ENCODE measurements around the gene PNMA1.
"Not testable (repeated sequence)": the region's sequence is repeated elsewhere in the genome, so short reads cannot be mapped to it uniquely, and the experiment has no call there.

The PNMA1 gene

DNA sequence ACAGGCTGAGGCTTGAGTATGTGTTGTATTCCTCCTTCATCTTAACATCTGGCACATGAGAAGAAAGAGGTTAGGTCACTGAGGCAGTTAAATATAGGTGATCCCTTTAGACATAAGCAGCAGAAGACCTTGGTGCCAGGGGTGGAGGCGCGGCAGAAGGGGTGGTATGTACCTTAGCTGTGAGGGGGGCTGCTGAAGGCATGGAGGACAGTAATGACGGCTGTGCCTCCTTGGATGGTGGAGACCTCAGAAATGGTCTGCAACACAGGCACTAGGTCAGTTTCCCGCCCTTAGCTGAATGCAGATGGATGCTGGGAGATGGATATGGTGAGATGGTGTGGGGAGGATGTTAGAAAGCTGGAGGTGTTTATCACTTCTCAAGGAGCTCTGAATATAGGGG lies 1.5 kb upstream of the PNMA1 start:
- no peak for DNase-seq

GRCh38 chr14:73714656-73715081 lies 485 bp upstream of the PNMA1 start:
- no peak for DNase-seq

- DNase-seq, result no peak
These were observed 880 bp downstream of the PNMA1 start for GRCh38 chr14:73713206-73713802.

GRCh38 chr14:73712540-73713180 lies 1.5 kb downstream of the PNMA1 start:
- DNase-seq, result peak; percentile 35

GRCh38 chr14:73712071-73712506 lies 2.1 kb downstream of the PNMA1 start:
- peak; percentile 30 for DNase-seq

DNA sequence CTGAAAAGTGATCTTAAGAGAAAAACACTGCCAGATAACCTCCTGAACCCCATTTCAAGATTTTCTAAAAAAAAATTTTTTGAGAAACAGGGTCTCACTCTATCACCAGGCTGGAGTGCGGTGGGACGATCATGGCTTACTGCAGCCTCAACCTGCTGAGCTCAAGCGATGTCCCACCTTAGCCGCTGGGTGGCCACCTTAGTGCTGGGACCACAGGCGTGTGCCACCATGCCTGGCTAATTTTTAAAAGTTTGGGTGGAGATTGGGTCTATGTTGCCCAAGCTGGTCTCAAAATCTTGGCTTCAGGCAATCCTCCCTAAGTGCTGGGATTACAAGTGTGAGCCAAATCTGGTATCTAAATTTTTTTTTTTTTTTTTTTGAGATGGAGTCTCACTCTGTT lies 3.4 kb downstream of the PNMA1 start:
- no peak for DNase-seq

GRCh38 chr14:73709904-73710469 lies 4.2 kb downstream of the PNMA1 start:
- DNase-seq, result no peak

GRCh38 chr14:73708076-73708475 lies 6.1 kb downstream of the PNMA1 start:
- not testable (repeated sequence) for DNase-seq

DNA sequence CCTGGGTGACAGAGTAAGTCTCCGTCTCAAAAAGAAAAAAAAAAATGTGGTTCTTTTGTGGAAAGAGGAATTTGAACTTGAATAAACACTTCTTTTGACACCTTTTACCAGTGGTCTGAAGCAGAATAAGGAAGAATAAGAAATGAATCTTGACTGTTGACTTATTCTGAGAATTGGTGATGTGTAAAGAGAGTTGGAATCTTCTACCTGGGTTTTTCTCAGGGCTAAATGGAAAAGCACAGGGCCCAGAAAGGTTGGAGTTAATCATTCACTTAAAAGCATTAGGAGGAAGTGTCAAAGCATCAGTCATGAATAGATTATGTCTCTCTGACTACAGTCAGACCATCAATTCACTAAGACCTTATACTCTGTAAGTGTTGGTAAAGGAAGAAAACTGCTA lies 13.9 kb downstream of the PNMA1 start:
- no peak for DNase-seq

DNA sequence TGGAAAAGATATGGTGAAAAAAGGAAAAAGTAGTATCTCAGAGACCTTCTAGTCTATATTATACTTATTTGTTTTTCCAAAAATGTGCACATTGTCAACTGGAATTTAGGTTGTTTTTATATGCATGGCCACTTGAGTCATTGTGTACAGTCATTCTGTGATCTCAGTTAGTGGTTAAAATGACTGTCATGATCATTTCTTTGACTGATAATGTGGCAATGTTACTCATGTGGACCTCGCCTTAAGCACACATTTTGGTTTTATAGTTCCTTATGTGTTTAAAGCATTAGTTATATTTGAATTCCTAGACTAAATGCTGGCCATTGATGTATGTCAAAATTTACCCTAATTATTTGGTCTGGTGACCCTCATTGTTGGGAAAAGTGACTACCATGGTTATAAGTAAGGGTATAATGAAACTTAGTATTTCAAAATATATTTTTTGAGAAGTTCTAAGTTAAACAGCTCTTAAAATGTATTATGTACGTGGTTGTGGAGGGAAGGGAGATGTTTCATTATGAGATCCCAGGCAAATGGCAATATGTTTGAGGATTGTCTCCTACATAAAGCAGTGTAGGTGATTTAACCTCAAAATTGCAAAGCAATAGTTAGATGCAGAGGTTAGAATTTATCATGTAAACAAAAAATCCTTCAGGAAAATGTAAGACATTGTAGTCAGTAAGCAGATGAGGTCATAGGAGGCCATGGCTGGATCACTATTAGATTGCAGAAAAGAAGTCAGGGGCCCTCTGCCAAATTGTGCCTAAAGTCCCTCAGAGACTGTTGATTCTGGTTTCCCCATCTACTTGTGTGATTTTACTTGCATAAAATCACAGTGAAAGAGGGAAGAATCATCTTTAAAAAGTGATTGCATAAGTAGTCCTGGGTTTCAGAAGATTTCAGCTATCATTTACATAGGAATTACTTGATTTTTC lies 17.5 kb downstream of the PNMA1 start:
- DNase-seq, result no peak

DNA sequence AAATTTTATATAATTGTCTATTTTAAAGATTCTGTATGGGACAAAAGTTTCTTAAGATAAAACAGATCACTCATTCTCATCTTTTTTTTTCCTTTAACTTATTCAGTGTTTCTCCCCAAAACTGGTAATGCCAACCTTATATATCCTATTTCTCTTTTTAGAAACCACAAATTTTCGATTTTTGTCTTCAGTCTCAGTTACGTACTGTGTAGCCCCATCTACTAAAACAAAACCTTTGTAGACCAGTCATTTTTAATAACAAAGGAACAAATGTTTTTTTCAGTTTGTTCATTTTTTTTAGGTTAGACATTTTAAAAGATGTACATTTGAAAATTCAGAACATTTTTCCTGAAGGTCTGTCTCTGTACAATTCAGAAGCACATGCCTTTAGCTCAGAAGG lies 18.2 kb downstream of the PNMA1 start:
- no peak for DNase-seq

DNA sequence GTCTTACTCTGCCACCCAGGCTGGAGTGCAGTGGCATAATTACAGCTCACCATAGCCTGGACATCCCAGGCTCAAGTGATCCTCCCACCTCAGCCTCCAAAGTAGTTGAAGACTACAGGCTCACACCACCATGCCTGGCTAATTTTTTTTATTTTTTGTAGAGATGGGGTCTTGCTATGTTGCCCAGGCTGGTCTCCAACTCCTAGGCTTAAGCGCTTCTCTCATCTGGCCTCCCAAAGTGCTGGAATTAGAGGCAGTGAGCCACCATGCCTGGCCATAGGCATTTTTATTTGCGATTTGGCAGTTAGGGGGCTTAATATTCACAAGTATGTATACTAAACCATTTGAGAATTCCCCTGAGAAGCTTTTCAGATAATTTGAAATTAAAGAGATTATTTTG lies 19.1 kb downstream of the PNMA1 start:
- no peak for DNase-seq

GRCh38 chr14:73694083-73694482 lies 20.1 kb downstream of the PNMA1 start:
- DNase-seq, result no peak

DNA sequence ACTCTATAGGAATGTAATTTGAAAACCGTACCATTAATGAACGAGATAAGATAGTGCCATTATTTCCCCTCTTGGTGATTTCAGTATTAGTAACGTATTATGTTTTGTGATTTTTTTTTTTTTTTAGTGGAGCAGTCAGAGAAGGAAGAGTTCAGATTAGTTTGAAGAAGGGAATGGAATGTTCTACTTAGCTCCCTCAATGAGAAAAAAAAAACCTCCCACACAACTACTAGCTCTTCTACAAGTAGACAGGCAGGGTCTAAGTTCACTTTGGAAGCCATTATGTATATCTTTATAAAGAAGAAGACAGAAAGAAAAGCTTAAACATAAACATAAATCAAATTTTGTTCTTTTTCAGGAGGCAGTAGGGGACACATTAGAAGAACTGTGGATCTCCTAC lies 27.3 kb downstream of the PNMA1 start:
- no peak for DNase-seq

- no peak for DNase-seq
These were observed 28.9 kb downstream of the PNMA1 start for GRCh38 chr14:73685328-73685727.

DNA sequence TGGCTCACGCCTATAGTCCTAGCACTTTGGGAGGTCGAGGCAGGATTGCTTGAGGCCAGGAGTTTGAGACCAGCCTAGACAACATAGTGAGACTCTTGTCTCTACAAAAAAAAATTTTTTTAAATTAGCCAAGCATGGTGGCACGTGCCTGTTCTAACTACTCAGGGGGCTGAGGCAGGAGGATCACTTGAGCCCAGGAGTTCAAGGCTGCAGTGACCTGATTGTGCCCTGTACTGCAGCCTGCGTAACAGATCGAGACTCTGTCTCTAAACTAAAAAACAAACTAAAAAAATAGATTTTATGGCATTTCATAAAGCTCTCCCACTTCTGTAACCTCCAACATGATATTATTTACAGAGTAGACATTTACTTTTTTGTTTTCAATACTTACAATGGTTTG lies 29.6 kb downstream of the PNMA1 start:
- no peak for DNase-seq

DNA sequence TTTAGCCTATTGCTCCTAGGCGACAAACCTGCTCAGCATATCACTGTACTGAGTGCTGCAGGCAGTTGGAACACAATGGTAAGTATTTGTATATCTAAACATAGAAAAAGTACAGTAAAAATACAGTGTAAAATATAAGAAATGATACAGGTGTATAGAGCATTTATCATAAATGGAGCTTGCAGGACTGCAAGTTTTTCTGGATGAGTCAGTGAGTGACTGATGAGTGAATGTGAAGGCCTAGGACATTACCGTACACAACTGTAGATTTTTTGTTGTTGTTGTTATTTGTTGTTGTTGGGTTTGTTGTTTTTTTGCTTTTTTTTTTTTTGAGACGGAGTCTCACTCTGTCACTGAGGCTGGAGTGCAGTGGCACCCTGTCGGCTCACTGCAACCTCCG lies 33.4 kb downstream of the PNMA1 start:
- DNase-seq, result no peak

DNA sequence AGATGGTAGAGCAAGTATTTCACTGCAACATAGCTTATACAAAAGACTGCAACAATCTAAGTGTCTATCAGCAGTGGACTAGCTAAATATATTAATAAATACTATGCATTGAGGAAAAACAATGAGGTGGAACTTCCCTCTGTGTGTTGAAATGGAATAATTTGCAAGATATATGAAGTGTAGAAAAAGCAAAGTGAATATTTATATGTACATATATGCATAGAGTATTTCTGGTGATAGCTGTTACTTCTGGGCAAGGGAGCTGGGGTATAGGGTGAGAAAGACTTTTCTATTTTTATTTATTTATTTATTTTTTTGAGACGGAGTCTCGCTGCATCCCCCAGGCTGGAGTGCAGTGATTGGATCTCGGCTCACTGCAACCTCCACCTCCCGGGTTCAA lies 35.5 kb downstream of the PNMA1 start:
- DNase-seq, result no peak

GRCh38 chr14:73674986-73675385 lies 39.2 kb downstream of the PNMA1 start:
- no peak for DNase-seq

DNA sequence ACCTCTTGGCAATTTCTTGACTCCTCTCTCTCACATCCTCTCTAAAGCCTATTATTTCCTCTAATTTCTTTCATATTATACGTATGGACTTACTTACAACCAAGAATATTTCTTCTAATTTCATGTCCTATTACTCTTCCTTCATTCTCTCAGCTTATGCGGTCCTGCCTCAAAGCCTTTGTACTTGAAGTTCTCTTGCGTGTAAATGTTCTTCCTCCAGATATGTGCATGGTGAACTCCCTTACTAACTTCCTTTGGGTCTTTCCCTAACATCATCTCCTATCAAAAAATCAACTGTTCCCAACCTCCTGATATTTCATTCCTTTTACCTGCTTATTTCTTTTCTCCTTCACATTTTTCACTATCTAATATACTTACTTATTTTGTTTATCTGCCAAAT lies 46.3 kb downstream of the PNMA1 start:
- no peak for DNase-seq

DNA sequence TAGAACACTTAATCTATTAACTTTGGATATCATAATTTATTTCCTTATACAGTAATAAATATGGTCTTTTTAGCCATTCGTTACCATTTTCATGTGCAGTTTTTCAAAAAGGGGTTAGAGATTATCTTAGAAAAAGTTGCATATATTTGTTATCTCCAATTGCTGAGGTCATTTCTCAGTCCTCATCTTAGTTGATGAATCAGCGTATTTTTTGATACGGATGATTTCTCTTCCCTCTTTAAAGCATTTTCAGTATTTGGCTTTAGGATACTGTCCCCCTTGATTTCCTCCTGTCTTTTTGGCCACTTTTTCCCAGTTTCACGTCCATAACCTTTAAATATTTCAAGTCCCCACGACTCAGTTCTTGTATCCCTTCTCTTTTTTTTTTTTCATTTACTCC lies 47.6 kb downstream of the PNMA1 start:
- no peak for DNase-seq

GRCh38 chr14:73665130-73665529 lies 49.1 kb downstream of the PNMA1 start:
- DNase-seq, result no peak

DNA sequence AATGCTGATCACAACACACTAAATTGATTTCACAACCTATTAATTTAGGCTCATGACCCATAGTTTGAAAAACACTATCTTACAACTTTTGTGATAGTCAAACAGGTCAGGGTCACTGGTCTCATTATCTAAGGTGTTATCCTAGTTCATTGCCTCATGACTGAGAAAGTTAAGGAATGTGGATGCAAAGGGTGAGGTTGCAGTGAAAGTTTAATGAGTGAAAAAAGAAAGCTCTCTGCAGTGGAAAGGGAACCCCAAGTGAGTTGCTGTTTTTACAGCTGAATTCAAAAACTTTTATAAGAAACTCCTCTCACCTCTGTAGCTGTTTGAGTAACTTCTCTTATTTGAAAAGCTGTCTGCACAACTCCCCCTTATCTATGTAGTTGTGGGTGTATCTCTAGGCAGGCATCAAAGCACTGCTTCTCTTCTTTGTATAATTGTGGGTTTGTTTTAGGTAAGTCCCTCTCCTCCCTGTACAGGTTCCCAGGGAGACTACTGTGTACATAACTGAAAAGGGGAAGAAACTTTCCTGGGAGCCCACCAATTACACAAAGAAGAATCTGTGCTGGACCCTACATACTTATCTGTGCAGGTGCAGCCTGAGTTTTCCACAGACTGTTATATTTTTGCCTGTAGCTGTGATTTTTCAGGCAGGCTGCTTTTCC lies 50.5 kb downstream of the PNMA1 start:
- DNase-seq, result no peak
